CD4-positive, alpha-beta memory T cell (primary cell): Measurements from ENCODE around the gene RNF186. TPM values are rescaled to one million over a fixed set of nuclear protein-coding genes. Genes with fewer than 3 reads are reported as not detected.

ENCODE experiments used
- CTCF ChIA-PET: fragments of 350-600 bp; sonication (Branson Sonifier 250); formaldehyde crosslinking; loops from one replicate; lab custom pipeline; 2021; ENCODE audit warnings: inconsistent platforms; ENCODE audit not compliant: partially characterized antibody; lab: Charles Lee
- POLR2A ChIA-PET: fragments of 350-600 bp; sonication (Branson Sonifier 250); formaldehyde crosslinking; loops from one replicate; lab custom pipeline; 2021; ENCODE audit not compliant: partially characterized antibody; lab: Charles Lee
- DNase-seq, 5 donors: peaks; one replicate each; pipeline versions ENCODE4 v3.0.0 to v3.0.0-alpha.2; 2020 to 2022; ENCODE audit warnings: mixed read lengths in 1 of 5
- H3K27ac ChIP-seq: one replicate; pipeline ENCODE4 v1.7.0; 2013; ENCODE audit warnings: low read depth, low read length
- H3K27me3 ChIP-seq: 2 replicates; pipeline ENCODE4 v1.7.0; 2013; ENCODE audit warnings: mild to moderate bottlenecking, low read length, moderate library complexity; ENCODE audit not compliant: insufficient read depth
- H3K36me3 ChIP-seq: 2 replicates; pipeline ENCODE4 v1.7.0; 2013; ENCODE audit warnings: mild to moderate bottlenecking, low read length, moderate library complexity; ENCODE audit not compliant: insufficient read depth
- H3K4me1 ChIP-seq: 2 replicates; pipeline ENCODE4 v1.7.0; 2013; ENCODE audit warnings: mild to moderate bottlenecking, low read length, moderate library complexity; ENCODE audit not compliant: insufficient read depth
- H3K4me3 ChIP-seq, 2 donors: one replicate each; pipeline ENCODE4 v1.7.0; 2013; ENCODE audit warnings: low read length in 2 of 2, mild to moderate bottlenecking in 1 of 2
- H3K9me3 ChIP-seq, 2 donors: one replicate each; pipeline ENCODE4 v1.7.0; 2013; ENCODE audit warnings: low read length in 2 of 2, control low read depth in 1 of 2; ENCODE audit not compliant: control insufficient read depth in 1 of 2
- H3K27ac Mint-ChIP-seq, 7 donors: one replicate each; pipeline ENCODE4 v1.8.0; 2020 to 2021; ENCODE audit warnings: mixed read lengths in 7 of 7, mild to moderate bottlenecking in 6 of 7, inconsistent platforms in 3 of 7, moderate library complexity in 3 of 7
- H3K27me3 Mint-ChIP-seq, 2 donors: one replicate each; pipeline ENCODE4 v1.8.0; 2020 to 2021; ENCODE audit warnings: mixed read lengths in 2 of 2
- H3K36me3 Mint-ChIP-seq, 2 donors: one replicate each; pipeline ENCODE4 v1.8.0; 2020 to 2021; ENCODE audit warnings: mixed read lengths in 2 of 2, inconsistent platforms in 1 of 2, mild to moderate bottlenecking in 1 of 2
- H3K4me1 Mint-ChIP-seq, 4 donors: one replicate each; pipeline ENCODE4 v1.8.0; 2020 to 2021; ENCODE audit warnings: mixed read lengths in 4 of 4, mild to moderate bottlenecking in 1 of 4
- H3K4me3 Mint-ChIP-seq, 8 donors: one replicate each; pipeline ENCODE4 v1.8.0; 2020 to 2021; ENCODE audit warnings: mixed read lengths in 8 of 8, mild to moderate bottlenecking in 7 of 8, moderate library complexity in 6 of 8, inconsistent platforms in 3 of 8
- H3K9me3 Mint-ChIP-seq, 8 donors: one replicate each; pipeline ENCODE4 v1.8.0; 2020 to 2021; ENCODE audit warnings: mixed read lengths in 8 of 8, mild to moderate bottlenecking in 5 of 8, inconsistent platforms in 3 of 8, moderate library complexity in 1 of 8
- intact Hi-C: fragments of 100-400 bp; cut with micrococcal nuclease; formaldehyde crosslinking; loops from one replicate; pipeline ENCODE4 v1.15.1; 2023
- polyA plus RNA-seq, 2 donors: library from polyadenylated mRNA; unstranded; fragments of 300-500 nt; fragmentation: Illumina TruSeq; gene quantifications; one replicate each; pipeline ENCODE4 v1.2.3, GENCODE V29; 2021
- total RNA-seq, 2 experiments: library from RNA; stranded (reverse); gene quantifications; one replicate each; pipeline ENCODE4 v1.2.3, GENCODE V29; 2021

Gene RNF186
- total and polyA plus RNA-seq, 4 experiments from 2014 or later = not detected

DNA sequence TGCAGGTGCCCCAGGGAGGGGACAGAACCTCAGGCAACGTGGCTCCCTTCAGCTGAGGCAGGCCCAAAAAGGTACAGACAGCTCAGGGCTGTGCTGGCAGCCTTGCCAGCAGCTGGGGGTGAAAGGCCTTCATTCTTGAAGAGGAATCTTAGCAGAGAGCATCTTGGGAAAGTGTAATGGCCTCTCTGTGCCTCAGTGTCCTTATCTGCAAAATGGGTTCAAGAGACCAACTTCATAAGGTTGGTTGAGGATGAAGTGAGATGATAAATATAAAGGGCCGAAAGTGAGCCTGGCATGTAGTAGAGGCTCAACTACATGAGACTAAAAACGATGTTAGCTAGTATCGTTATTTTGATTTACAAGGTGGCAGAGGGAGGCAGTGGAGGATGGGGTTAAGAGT lies 41.6 kb downstream of the RNF186 start:
- Mint-ChIP-seq H3K27ac (no peak overlapping the region), H3K36me3 (peaks cover 51 to 72% of the 10 kb centered on the region in 2 donors), H3K4me3 (no peak overlapping the region), H3K9me3 (no peaks in the 10 kb centered on the region), H3K27me3 (no peaks in the 10 kb centered on the region), H3K4me1 (peaks cover 0 to 6% (median 0%) of the 10 kb centered on the region in 4 donors)
- no peak for DNase-seq
- intact Hi-C loops = no loop called here
- Histone ChIP-seq H3K4me1 (no peaks in the 10 kb centered on the region), H3K27me3 (no peaks in the 10 kb centered on the region), H3K27ac (no peak overlapping the region), H3K36me3 (peaks cover 9% of the 10 kb centered on the region), H3K4me3 (no peak overlapping the region), H3K9me3 (no peaks in the 10 kb centered on the region)
- POLR2A ChIA-PET = no interaction called here
- CTCF ChIA-PET = interaction anchor here (1.5 kb wide), 1 partner anchor 12 kb away, joined by 4 read pairs; no protein-coding TSS in a partner anchor

DNA sequence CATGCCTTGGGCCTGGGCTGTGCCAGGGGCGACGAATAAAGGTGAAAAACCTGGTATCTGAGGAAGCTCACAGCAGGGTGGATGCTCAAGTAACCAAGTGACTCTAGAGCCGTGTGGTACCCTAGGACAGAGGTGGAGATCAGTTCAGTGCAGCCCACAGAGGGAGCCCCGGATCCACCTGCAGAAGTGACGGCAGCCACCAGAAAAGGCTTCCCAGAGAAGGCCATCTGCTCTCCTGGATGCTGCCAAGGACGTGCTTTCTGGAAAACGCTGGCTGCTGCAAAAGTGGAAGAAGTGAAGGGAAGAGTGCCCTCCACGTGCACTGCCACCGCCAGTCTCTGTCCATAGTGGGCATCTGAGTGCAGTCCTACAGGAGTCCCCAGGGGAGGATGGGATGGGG lies 43.0 kb downstream of the RNF186 start:
- Mint-ChIP-seq H3K9me3 (no peaks in the 10 kb centered on the region), H3K4me3 (no peak overlapping the region), H3K4me1 (peaks cover 0 to 6% (median 0%) of the 10 kb centered on the region in 4 donors), H3K36me3 (peaks cover 52 to 73% of the 10 kb centered on the region in 2 donors), H3K27ac (peak overlapping the region in 1 of 7 donors; percentile 48), H3K27me3 (no peaks in the 10 kb centered on the region)
- Histone ChIP-seq H3K36me3 (peaks cover 9% of the 10 kb centered on the region), H3K4me3 (no peak overlapping the region), H3K9me3 (no peaks in the 10 kb centered on the region), H3K4me1 (no peaks in the 10 kb centered on the region), H3K27me3 (no peaks in the 10 kb centered on the region), H3K27ac (no peak overlapping the region)
- DNase-seq = no peak
- ChIA-PET POLR2A (no interaction called here), CTCF (no interaction called here)
- intact Hi-C loops = no loop called here

- H3K27me3 ChIP-seq = no peaks in the 10 kb centered on the region
- H3K4me1 Mint-ChIP-seq = peaks cover 0 to 3% (median under 1%) of the 10 kb centered on the region in 4 donors
- no peaks in the 10 kb centered on the region for H3K9me3 Mint-ChIP-seq
- H3K36me3 ChIP-seq = peaks cover 9% of the 10 kb centered on the region
- peaks cover 53 to 73% of the 10 kb centered on the region in 2 donors for H3K36me3 Mint-ChIP-seq
- H3K27ac ChIP-seq = no peak overlapping the region
- intact Hi-C loops = no loop called here
- H3K4me3 ChIP-seq = no peak overlapping the region
- H3K9me3 ChIP-seq = no peaks in the 10 kb centered on the region
- no peak for DNase-seq
- H3K4me1 ChIP-seq = no peaks in the 10 kb centered on the region
- ChIA-PET POLR2A (no interaction called here), CTCF (interaction anchor here (1.3 kb wide), 1 partner anchor 10 kb away, joined by 3 read pairs; no protein-coding TSS in a partner anchor)
- H3K27me3 Mint-ChIP-seq = no peaks in the 10 kb centered on the region
- H3K4me3 Mint-ChIP-seq = no peak overlapping the region
- no peak overlapping the region for H3K27ac Mint-ChIP-seq
These were observed 43.7 kb downstream of the RNF186 start for GRCh38 chr1:19771350-19771749.

- DNase-seq = no peak
- Histone ChIP-seq H3K4me1 (no peaks in the 10 kb centered on the region), H3K9me3 (no peaks in the 10 kb centered on the region), H3K4me3 (no peak overlapping the region), H3K27me3 (no peaks in the 10 kb centered on the region), H3K27ac (no peak overlapping the region), H3K36me3 (peaks cover 9% of the 10 kb centered on the region)
- ChIA-PET POLR2A (no interaction called here), CTCF (interaction anchor here (1.3 kb wide), 2 partner anchors 9 to 41 kb away, joined by 3 read pairs; no protein-coding TSS in a partner anchor)
- no peak overlapping the region for H3K27ac Mint-ChIP-seq
- H3K27me3 Mint-ChIP-seq = no peaks in the 10 kb centered on the region
- peaks cover 51 to 75% of the 10 kb centered on the region in 2 donors for H3K36me3 Mint-ChIP-seq
- H3K4me1 Mint-ChIP-seq = peaks cover 3 to 8% (median 4%) of the 10 kb centered on the region in 4 donors
- intact Hi-C loops = no loop called here
- no peak overlapping the region for H3K4me3 Mint-ChIP-seq
- no peaks in the 10 kb centered on the region for H3K9me3 Mint-ChIP-seq
These were observed 44.5 kb downstream of the RNF186 start for GRCh38 chr1:19770436-19771190.

GRCh38 chr1:19769211-19769932 lies 45.7 kb downstream of the RNF186 start:
- Histone ChIP-seq H3K27me3 (no peaks in the 10 kb centered on the region), H3K4me3 (no peak overlapping the region), H3K36me3 (peaks cover 9% of the 10 kb centered on the region), H3K9me3 (no peaks in the 10 kb centered on the region), H3K4me1 (no peaks in the 10 kb centered on the region), H3K27ac (no peak overlapping the region)
- Mint-ChIP-seq H3K9me3 (no peaks in the 10 kb centered on the region), H3K4me3 (no peak overlapping the region), H3K27ac (peak overlapping the region in 2 of 7 donors; percentile 36 to 56), H3K36me3 (peaks cover 52 to 69% of the 10 kb centered on the region in 2 donors), H3K4me1 (peaks cover 6 to 8% (median 7%) of the 10 kb centered on the region in 4 donors), H3K27me3 (no peaks in the 10 kb centered on the region)
- CTCF ChIA-PET = interaction anchor here (1.3 kb wide), 1 partner anchor 42 kb away, joined by 3 read pairs; no protein-coding TSS in a partner anchor
- no peak for DNase-seq
- intact Hi-C loops = no loop called here
- POLR2A ChIA-PET = no interaction called here

DNA sequence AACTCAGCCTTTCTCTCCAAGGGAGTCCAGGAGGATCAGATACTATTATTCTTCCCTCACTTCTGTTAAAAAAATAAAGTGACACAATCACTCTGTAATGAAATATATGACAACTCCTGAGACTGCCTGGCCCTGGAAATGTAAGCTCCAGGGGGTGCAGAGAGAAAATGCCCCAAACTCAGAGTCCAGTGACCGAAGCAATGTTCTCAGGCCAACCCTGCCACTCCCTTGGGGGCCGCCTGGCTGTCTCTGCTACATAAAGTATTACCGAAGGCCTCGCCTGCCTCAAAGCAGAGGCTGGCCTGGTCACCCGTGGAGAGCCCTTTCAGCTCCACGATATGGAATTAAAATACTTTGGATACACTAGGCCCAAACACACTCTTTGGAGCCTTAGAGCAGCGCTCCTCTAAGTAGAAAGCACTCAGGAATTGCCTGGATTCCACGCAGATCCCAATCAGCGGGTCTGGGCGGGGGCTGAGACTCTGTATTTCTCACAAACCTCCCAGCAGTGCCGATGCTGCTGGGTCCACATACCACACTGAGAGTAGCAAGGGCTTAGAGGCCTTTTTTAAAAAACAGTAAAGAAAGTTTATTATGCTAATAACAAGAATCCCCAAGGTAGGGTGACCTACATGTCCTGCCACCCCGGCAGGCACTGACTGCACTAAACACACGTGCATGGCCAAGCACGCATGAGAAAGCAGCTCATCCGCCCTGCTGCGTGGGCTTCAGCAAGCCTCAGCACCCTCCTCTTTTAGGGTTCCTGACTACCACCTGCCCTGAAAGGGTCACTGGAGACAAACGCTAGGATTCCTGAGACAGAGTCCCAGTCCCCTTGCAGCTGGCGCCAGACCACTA lies 46.5 kb downstream of the RNF186 start:
- Mint-ChIP-seq H3K27me3 (no peaks in the 10 kb centered on the region), H3K4me3 (no peak overlapping the region), H3K9me3 (no peaks in the 10 kb centered on the region), H3K4me1 (peaks cover 6 to 8% (median 7%) of the 10 kb centered on the region in 4 donors), H3K27ac (no peak overlapping the region), H3K36me3 (peaks cover 48 to 62% of the 10 kb centered on the region in 2 donors)
- Histone ChIP-seq H3K9me3 (no peaks in the 10 kb centered on the region), H3K27me3 (no peaks in the 10 kb centered on the region), H3K27ac (no peak overlapping the region), H3K4me1 (no peaks in the 10 kb centered on the region), H3K4me3 (no peak overlapping the region), H3K36me3 (peaks cover 3% of the 10 kb centered on the region)
- intact Hi-C loops = no loop called here
- DNase-seq = no peak
- CTCF ChIA-PET = interaction anchor here (1.0 kb wide), 1 partner anchor 64 kb away, joined by 4 read pairs; no protein-coding TSS in a partner anchor
- POLR2A ChIA-PET = no interaction called here
